Body of pancreas (tissue), 4 donors: ENCODE data around the gene BICD2. TPM values are rescaled to one million over a fixed set of nuclear protein-coding genes. Genes with fewer than 3 reads are reported as not detected.

ENCODE experiments used
- ATAC-seq: fragments of 150-250 bp; one replicate; pipeline ENCODE4 v1.9.1; 2016
- DNase-seq, 4 donors: peaks; one replicate each; pipeline ENCODE4 v3.0.0-alpha.2; 2019
- H3K27ac ChIP-seq, 4 donors: fragments of 200-600 bp; sonication (generic); 1 replicate in 3 of 4; 2 replicates in 1 of 4; pipeline versions ENCODE4 v1.5.1 to v1.6.1; 2016 to 2019; ENCODE audit warnings: mild to moderate bottlenecking in 1 of 4, mixed read lengths in 1 of 4, moderate library complexity in 1 of 4
- H3K27me3 ChIP-seq, 2 donors: fragments of 200-600 bp; sonication (generic); one replicate each; pipeline ENCODE4 v1.6.0; 2016; ENCODE audit warnings: mild to moderate bottlenecking in 1 of 2
- H3K36me3 ChIP-seq, 2 donors: fragments of 200-600 bp; sonication (generic); replicated peaks in 1 of 2; 2 replicates each; pipeline ENCODE4 v1.5.1; 2016; ENCODE audit warnings: low read depth in 2 of 2; ENCODE audit not compliant: insufficient read depth in 1 of 2
- H3K4me1 ChIP-seq: fragments of 200-600 bp; sonication (generic); one replicate; pipeline ENCODE4 v1.6.0; 2016
- H3K4me3 ChIP-seq, 2 donors: fragments of 200-600 bp; sonication (generic); 1 replicate in 1 of 2; 2 replicates in 1 of 2; pipeline ENCODE4 v1.5.1; 2016 to 2019
- H3K9me3 ChIP-seq, 3 donors: fragments of 200-600 bp; sonication (generic); 1 replicate in 2 of 3; 2 replicates in 1 of 3; pipeline ENCODE4 v1.5.1; 2016
- CTCF ChIP-seq, 7 experiments: fragments of 450-650 bp in 4 of 7; fragments of 200-600 bp in 3 of 7; sonication (generic) in 3 of 7; IDR thresholded peaks; one replicate each; pipeline ENCODE4 v1.5.1; 2016 to 2019; ENCODE audit warnings: antibody characterized with exemption in 7 of 7
- POLR2A ChIP-seq, 3 donors: fragments of 450-650 bp; IDR thresholded peaks; one replicate each; pipeline ENCODE4 v1.6.1; 2016; ENCODE audit warnings: antibody characterized with exemption in 3 of 3, mild to moderate bottlenecking in 2 of 3
- WGBS, 2 donors: methylation state at CpG; one replicate each; pipeline ENCODE4 v1.1.5; 2017; 5-methylcytosine and 5-hydroxymethylcytosine counted together
- intact Hi-C: fragments of 100-400 bp; cut with DNase I; formaldehyde crosslinking; loops from one replicate; pipeline ENCODE4 v1.15.1; 2023
- total RNA-seq, 2 donors: library from RNA; depleted of rRNA; stranded (reverse); fragments of >200 nt; gene quantifications; one replicate each; pipeline ENCODE4 v1.1.0, GENCODE V29; 2016

Gene BICD2
- total RNA-seq, 2 donors from 2014 or later = 16.1 to 16.8 TPM

DNA sequence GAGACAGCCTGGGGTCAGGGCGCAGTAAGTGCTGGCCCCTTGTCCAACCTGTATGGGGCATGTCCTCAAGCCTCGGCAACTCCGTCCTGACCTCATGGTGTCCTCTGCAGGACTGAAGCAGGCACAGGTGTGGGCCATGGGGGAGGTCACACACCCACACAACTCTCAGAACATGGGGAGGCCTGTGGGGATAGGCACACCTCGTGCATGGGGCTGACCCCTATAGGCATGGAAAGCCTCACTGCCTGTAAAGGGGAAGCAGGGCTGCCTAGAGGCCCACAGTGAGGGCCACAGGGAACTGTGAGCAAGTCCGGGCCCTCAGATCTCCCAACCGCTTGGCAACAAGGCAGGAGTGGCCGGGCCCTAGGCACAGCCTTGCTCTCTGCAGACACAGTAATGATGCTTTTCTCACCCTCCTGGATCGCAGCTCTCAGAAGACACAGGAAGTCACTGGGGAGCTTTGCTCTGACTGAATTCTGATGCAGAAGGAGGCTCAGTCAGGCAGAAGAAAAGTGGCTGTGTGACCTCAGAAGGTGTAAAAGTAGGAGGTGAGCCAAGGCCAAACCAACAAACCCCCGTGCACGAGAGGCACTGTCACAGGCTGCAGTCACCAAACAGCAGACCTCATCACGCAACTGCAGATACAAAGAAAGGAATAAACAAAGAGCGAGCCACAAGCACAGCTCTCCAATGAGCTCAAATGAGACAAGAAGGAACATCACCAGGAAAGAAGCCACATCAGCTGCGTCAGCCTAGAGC, 100.1 kb downstream of the BICD2 start:
- intact Hi-C loops = no loop called here
- no peak for DNase-seq
- H3K9me3 ChIP-seq = no peaks in the 10 kb centered on the region
- no peak overlapping the region for H3K27ac ChIP-seq
- peaks cover 28% of the 10 kb centered on the region for H3K4me1 ChIP-seq
- no peak for ATAC-seq
- H3K36me3 ChIP-seq = no peaks in the 10 kb centered on the region
- TF ChIP-seq CTCF (IDR thresholded peaks at IDR 0.05) = no peak
- no peak for TF ChIP-seq POLR2A (IDR thresholded peaks at IDR 0.05)
- no peaks in the 10 kb centered on the region for H3K27me3 ChIP-seq
- no peak overlapping the region for H3K4me3 ChIP-seq
- WGBS, 2 donors = 73 to 75% methylated on average over 8 to 13 of the region's 13 CpGs

GRCh38 chr9:92663951-92664350, 100.7 kb downstream of the BICD2 start:
- Histone ChIP-seq H3K27me3 (no peaks in the 10 kb centered on the region), H3K36me3 (no peaks in the 10 kb centered on the region), H3K9me3 (no peaks in the 10 kb centered on the region), H3K27ac (no peak overlapping the region), H3K4me1 (peaks cover 24% of the 10 kb centered on the region), H3K4me3 (no peak overlapping the region)
- no peak for ATAC-seq
- TF ChIP-seq POLR2A (IDR thresholded peaks at IDR 0.05) = no peak
- DNase-seq = no peak
- intact Hi-C loops = no loop called here
- WGBS, 2 donors = 88 to 96% methylated on average over 7 to 9 of the region's 10 CpGs

DNA sequence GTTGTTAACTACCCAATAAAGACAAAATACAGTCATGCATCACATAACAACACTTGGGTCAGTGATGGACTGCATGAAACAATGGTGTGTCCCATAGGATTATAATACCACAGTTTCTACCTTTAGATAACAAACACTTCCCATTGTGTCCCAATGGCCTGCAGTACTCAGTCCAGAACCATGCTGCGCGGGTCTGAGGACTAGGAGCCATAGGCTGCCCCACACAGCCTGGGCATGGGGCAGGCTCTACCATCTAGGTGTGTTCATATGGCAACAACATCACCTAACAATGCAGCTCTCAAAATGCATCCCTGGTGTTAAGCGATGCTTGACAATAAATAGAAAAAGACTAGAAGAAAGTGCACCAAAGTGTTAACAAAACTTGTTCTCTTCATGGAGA, 101.5 kb downstream of the BICD2 start:
- no peaks in the 10 kb centered on the region for H3K36me3 ChIP-seq
- H3K4me3 ChIP-seq = no peak overlapping the region
- DNase-seq (no peak), ATAC-seq (no peak)
- peaks cover 17% of the 10 kb centered on the region for H3K4me1 ChIP-seq
- TF ChIP-seq CTCF (IDR thresholded peaks at IDR 0.05) (no peak), POLR2A (IDR thresholded peaks at IDR 0.05) (no peak)
- no peak overlapping the region for H3K27ac ChIP-seq
- 91 to 98% methylated on average over 3 of the region's 3 CpGs for WGBS, 2 donors
- no peaks in the 10 kb centered on the region for H3K9me3 ChIP-seq
- intact Hi-C loops = no loop called here
- no peaks in the 10 kb centered on the region for H3K27me3 ChIP-seq

GRCh38 chr9:92661743-92662142, 102.9 kb downstream of the BICD2 start:
- intact Hi-C loops = no loop called here
- WGBS, 2 donors = 83 to 88% methylated on average over 4 of the region's 4 CpGs
- ATAC-seq = no peak
- TF ChIP-seq POLR2A (IDR thresholded peaks at IDR 0.05) = no peak
- TF ChIP-seq CTCF (IDR thresholded peaks at IDR 0.05) = no peak
- Histone ChIP-seq H3K27ac (no peak overlapping the region), H3K4me1 (peaks cover 12% of the 10 kb centered on the region), H3K27me3 (no peaks in the 10 kb centered on the region), H3K4me3 (no peak overlapping the region), H3K36me3 (no peaks in the 10 kb centered on the region), H3K9me3 (no peaks in the 10 kb centered on the region)
- DNase-seq = no peak

Other genes starting within 250 kb of the BICD2 start
- 1 to 10 TPM; 6.5 to 8.2 TPM for gene ECM2, start 228.8 kb downstream of the BICD2 start, total RNA-seq
- 1 to 10 TPM; 2.9 to 6.3 TPM for gene IPPK, start 94.7 kb downstream of the BICD2 start, total RNA-seq
- gene ZNF484, start 113.2 kb upstream of the BICD2 start, total RNA-seq = 1 to 10 TPM; 5.3 to 7.0 TPM
- 10 to 100 TPM; 12.2 to 13.2 TPM for gene FGD3, start 182.7 kb upstream of the BICD2 start, total RNA-seq